Upper lobe of left lung (tissue), 6 donors: Measurements from ENCODE around the gene CNIH2. TPM values are rescaled to one million over a fixed set of nuclear protein-coding genes. Genes with fewer than 3 reads are reported as not detected.
A peak's percentile ranks its signal among the peaks of the same experiment; 100 is the strongest.

Experiments
- ATAC-seq, 2 donors: fragments of 200-7000 bp; cut with Tn5 transposase; one replicate each; pipeline ENCODE4 v1.9.1; 2022; ENCODE audit warnings: mild to moderate bottlenecking in 2 of 2, moderate library complexity in 2 of 2; ENCODE audit not compliant: low FRiP score in 2 of 2
- DNase-seq, 2 donors: peaks; one replicate each; pipeline ENCODE4 v3.0.0-alpha.2; 2019 to 2020
- H3K27ac ChIP-seq, 4 donors: fragments of 200-600 bp; sonication (generic); one replicate each; pipeline ENCODE4 v1.5.1; 2016 to 2019
- H3K27me3 ChIP-seq, 4 donors: fragments of 200-600 bp; sonication (generic); one replicate each; pipeline ENCODE4 v1.5.1; 2017 to 2019
- H3K36me3 ChIP-seq, 4 donors: fragments of 200-600 bp; sonication (generic); one replicate each; pipeline ENCODE4 v1.5.1; 2016 to 2019
- H3K4me1 ChIP-seq, 4 donors: fragments of 200-600 bp; sonication (generic); one replicate each; pipeline ENCODE4 v1.5.1; 2018 to 2019
- H3K4me3 ChIP-seq, 4 donors: fragments of 200-600 bp; sonication (generic); one replicate each; pipeline ENCODE4 v1.5.1; 2017 to 2019; ENCODE audit warnings: mild to moderate bottlenecking in 2 of 4, moderate library complexity in 1 of 4
- H3K9me3 ChIP-seq, 4 donors: fragments of 200-600 bp; sonication (generic); one replicate each; pipeline ENCODE4 v1.5.1; 2018 to 2019
- CTCF ChIP-seq, 6 experiments: fragments of 450-650 bp in 4 of 6; fragments of 200-600 bp in 2 of 6; sonication (generic) in 2 of 6; IDR thresholded peaks; one replicate each; pipeline ENCODE4 v1.5.1; 2016 to 2019; ENCODE audit warnings: antibody characterized with exemption in 6 of 6
- EP300 ChIP-seq, 4 donors: sonication (generic); formaldehyde crosslinking; IDR thresholded peaks; one replicate each; pipeline ENCODE4 v1.5.1; 2017; ENCODE audit warnings: antibody characterized with exemption in 4 of 4, control low read depth in 2 of 4
- POLR2A ChIP-seq, 4 donors: fragments of 450-650 bp; IDR thresholded peaks; one replicate each; pipeline ENCODE4 v1.5.1; 2016 to 2017; ENCODE audit warnings: antibody characterized with exemption in 4 of 4, mild to moderate bottlenecking in 2 of 4
- POLR2AphosphoS5 ChIP-seq, 2 donors: sonication (generic); formaldehyde crosslinking; IDR thresholded peaks; one replicate each; pipeline ENCODE4 v1.5.1; 2017; ENCODE audit warnings: antibody characterized with exemption in 2 of 2
- WGBS, 2 donors: methylation state at CpG; one replicate each; pipeline ENCODE4 v1.1.5; 2017 to 2018; 5-methylcytosine and 5-hydroxymethylcytosine counted together
- total RNA-seq, 6 donors: library from RNA; depleted of rRNA in 4 of 6; stranded (reverse); fragments of >200 nt in 4 of 6; gene quantifications; one replicate each; pipeline versions ENCODE4 v1.1.0 to v1.2.1, GENCODE V29; 2016 to 2021
- donor health status: DM: no; HTN: no; CAD: no; lungs with moderate emphysema.
- donor health status: DM: no; HTN: yes; CAD: no; lungs with severe emphysema.

Gene CNIH2
- total RNA-seq, 6 donors from 2014 or later, result 1.4 to 2.0 (median 1.6) TPM; not detected in 2

- 88 to 90% methylated on average over 4 of the region's 4 CpGs for WGBS, 2 donors
- H3K27ac ChIP-seq, result no peak overlapping the region
- no peak for ATAC-seq
Measured at GRCh38 chr11:66321606-66322005, 43.6 kb downstream of the CNIH2 start.

GRCh38 chr11:66322732-66323427 is 44.9 kb downstream of the CNIH2 start:
- ATAC-seq (peak; percentile 48 to 84), DNase-seq (peak in 1 of 2 donors; percentile 78)
- Histone ChIP-seq H3K36me3 (no peaks in the 10 kb centered on the region), H3K4me3 (no peak overlapping the region), H3K27me3 (no peaks in the 10 kb centered on the region), H3K4me1 (peaks cover 18 to 27% (median 26%) of the 10 kb centered on the region in 4 donors), H3K9me3 (no peaks in the 10 kb centered on the region), H3K27ac (no peak overlapping the region)
- no peak for TF ChIP-seq POLR2A (IDR thresholded peaks at IDR 0.05)
- 86 to 88% methylated on average over 11 of the region's 11 CpGs for WGBS, 2 donors

More at GRCh38 chr11:66321606-66322005, 43.6 kb downstream of the CNIH2 start:
- no peak for TF ChIP-seq POLR2A (IDR thresholded peaks at IDR 0.05)
- TF ChIP-seq POLR2AphosphoS5 (IDR thresholded peaks at IDR 0.05), result no peak
- no peak for TF ChIP-seq EP300 (IDR thresholded peaks at IDR 0.05)
- no peak for TF ChIP-seq CTCF (IDR thresholded peaks at IDR 0.05)
- H3K4me1 ChIP-seq, result peaks cover 24 to 29% (median 28%) of the 10 kb centered on the region in 4 donors
- DNase-seq, result no peak
- no peaks in the 10 kb centered on the region for H3K27me3 ChIP-seq
- H3K4me3 ChIP-seq, result no peak overlapping the region
- H3K36me3 ChIP-seq, result no peaks in the 10 kb centered on the region
- no peaks in the 10 kb centered on the region for H3K9me3 ChIP-seq

- peaks cover 18 to 27% (median 26%) of the 10 kb centered on the region in 4 donors for H3K4me1 ChIP-seq
- TF ChIP-seq CTCF (IDR thresholded peaks at IDR 0.05), result no peak
- no peak for TF ChIP-seq POLR2AphosphoS5 (IDR thresholded peaks at IDR 0.05)
- no peak for TF ChIP-seq POLR2A (IDR thresholded peaks at IDR 0.05)
- no peak for TF ChIP-seq EP300 (IDR thresholded peaks at IDR 0.05)
- no peak overlapping the region for H3K27ac ChIP-seq
- no peaks in the 10 kb centered on the region for H3K27me3 ChIP-seq
- DNase-seq, result no peak
- no peak for ATAC-seq
- H3K36me3 ChIP-seq, result no peaks in the 10 kb centered on the region
- whole genome bisulfite sequencing, 2 donors, result 88 to 94% methylated on average over 1 of the region's 1 CpG
- H3K9me3 ChIP-seq, result no peaks in the 10 kb centered on the region
- H3K4me3 ChIP-seq, result no peak overlapping the region
Measured at GRCh38 chr11:66323684-66324083, 45.7 kb downstream of the CNIH2 start.

GRCh38 chr11:66324664-66325063 is 46.7 kb downstream of the CNIH2 start:
- no peaks in the 10 kb centered on the region for H3K36me3 ChIP-seq
- DNase-seq (peak in 1 of 2 donors; percentile 77), ATAC-seq (no peak)
- no peak for TF ChIP-seq POLR2A (IDR thresholded peaks at IDR 0.05)
- no peak for TF ChIP-seq POLR2AphosphoS5 (IDR thresholded peaks at IDR 0.05)
- no peak for TF ChIP-seq CTCF (IDR thresholded peaks at IDR 0.05)
- TF ChIP-seq EP300 (IDR thresholded peaks at IDR 0.05), result no peak
- WGBS, 2 donors, result 54 to 81% methylated on average over 6 to 10 of the region's 10 CpGs
- H3K27me3 ChIP-seq, result no peaks in the 10 kb centered on the region
- no peaks in the 10 kb centered on the region for H3K9me3 ChIP-seq
- H3K4me1 ChIP-seq, result peaks cover 25 to 32% (median 27%) of the 10 kb centered on the region in 4 donors
- peak overlapping the region in 1 of 4 donors; percentile 30 for H3K27ac ChIP-seq
- no peak overlapping the region for H3K4me3 ChIP-seq

- whole genome bisulfite sequencing, 2 donors, result 71 to 91% methylated on average over 4 to 8 of the region's 8 CpGs
- TF ChIP-seq POLR2AphosphoS5 (IDR thresholded peaks at IDR 0.05) (no peak), POLR2A (IDR thresholded peaks at IDR 0.05) (no peak), CTCF (IDR thresholded peaks at IDR 0.05) (no peak), EP300 (IDR thresholded peaks at IDR 0.05) (no peak)
- no peak for DNase-seq
- Histone ChIP-seq H3K36me3 (no peaks in the 10 kb centered on the region), H3K9me3 (no peaks in the 10 kb centered on the region), H3K27ac (peak overlapping the region in 1 of 4 donors; percentile 67), H3K4me3 (no peak overlapping the region), H3K27me3 (no peaks in the 10 kb centered on the region), H3K4me1 (peaks cover 25 to 32% (median 27%) of the 10 kb centered on the region in 4 donors)
- no peak for ATAC-seq
Measured at GRCh38 chr11:66325263-66325671, 47.3 kb downstream of the CNIH2 start.
